ENCODE measurements around the gene CIAPIN1.

Gene CIAPIN1

DNA sequence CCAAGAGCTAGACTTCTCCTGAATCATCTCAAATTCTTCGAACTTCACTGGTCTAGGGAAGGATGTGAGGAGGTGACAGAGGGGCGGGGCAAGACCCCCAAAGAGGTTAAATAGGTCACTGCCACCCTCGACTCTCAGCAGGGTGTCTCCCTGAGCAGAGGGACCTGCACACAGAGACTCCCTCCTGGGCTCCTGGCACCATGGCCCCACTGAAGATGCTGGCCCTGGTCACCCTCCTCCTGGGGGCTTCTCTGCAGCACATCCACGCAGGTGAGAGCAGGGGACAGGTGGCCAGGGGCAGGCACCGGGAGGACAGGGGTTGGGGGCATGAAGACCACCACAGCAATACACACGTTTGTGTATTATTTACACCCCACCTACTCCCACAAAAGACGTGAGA is 33.5 kb downstream of the CIAPIN1 start:
- H3K9me3 ChIP-seq: no peaks in the 10 kb centered on the region
- no peak for DNase-seq
- no peak overlapping the region for H3K27ac ChIP-seq
- intact Hi-C loops (cut with DNase I; ENCODE audit: low total_unique reads): no loop called here
- no peaks in the 10 kb centered on the region for H3K27me3 ChIP-seq
- peaks cover 3 to 30% (median 19%) of the 10 kb centered on the region in 4 donors for H3K4me1 ChIP-seq
- no peaks in the 10 kb centered on the region for H3K36me3 ChIP-seq
- no peak overlapping the region for H3K4me3 ChIP-seq
- TF ChIP-seq, protein P1, sequence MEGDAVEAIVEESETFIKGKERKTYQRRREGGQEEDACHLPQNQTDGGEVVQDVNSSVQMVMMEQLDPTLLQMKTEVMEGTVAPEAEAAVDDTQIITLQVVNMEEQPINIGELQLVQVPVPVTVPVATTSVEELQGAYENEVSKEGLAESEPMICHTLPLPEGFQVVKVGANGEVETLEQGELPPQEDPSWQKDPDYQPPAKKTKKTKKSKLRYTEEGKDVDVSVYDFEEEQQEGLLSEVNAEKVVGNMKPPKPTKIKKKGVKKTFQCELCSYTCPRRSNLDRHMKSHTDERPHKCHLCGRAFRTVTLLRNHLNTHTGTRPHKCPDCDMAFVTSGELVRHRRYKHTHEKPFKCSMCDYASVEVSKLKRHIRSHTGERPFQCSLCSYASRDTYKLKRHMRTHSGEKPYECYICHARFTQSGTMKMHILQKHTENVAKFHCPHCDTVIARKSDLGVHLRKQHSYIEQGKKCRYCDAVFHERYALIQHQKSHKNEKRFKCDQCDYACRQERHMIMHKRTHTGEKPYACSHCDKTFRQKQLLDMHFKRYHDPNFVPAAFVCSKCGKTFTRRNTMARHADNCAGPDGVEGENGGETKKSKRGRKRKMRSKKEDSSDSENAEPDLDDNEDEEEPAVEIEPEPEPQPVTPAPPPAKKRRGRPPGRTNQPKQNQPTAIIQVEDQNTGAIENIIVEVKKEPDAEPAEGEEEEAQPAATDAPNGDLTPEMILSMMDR (IDR thresholded peaks at IDR 0.05): no peak

- Histone ChIP-seq H3K36me3 (no peaks in the 10 kb centered on the region), H3K4me3 (no peak overlapping the region), H3K27me3 (no peaks in the 10 kb centered on the region), H3K9me3 (no peaks in the 10 kb centered on the region), H3K27ac (no peak overlapping the region), H3K4me1 (peaks cover 0 to 26% (median 15%) of the 10 kb centered on the region in 4 donors)
- DNase-seq: no peak
- TF ChIP-seq, protein P1 (IDR thresholded peaks at IDR 0.05): no peak
- intact Hi-C loops (cut with DNase I; ENCODE audit: low total_unique reads): no loop called here
Observed at GRCh38 chr16:57413301-57413730, 33.9 kb downstream of the CIAPIN1 start.

- H3K27me3 ChIP-seq: no peaks in the 10 kb centered on the region
- TF ChIP-seq, protein P1 (IDR thresholded peaks at IDR 0.05): no peak
- no peaks in the 10 kb centered on the region for H3K9me3 ChIP-seq
- H3K4me3 ChIP-seq: no peak overlapping the region
- H3K4me1 ChIP-seq: peaks cover 0 to 21% (median 12%) of the 10 kb centered on the region in 4 donors
- no peak for DNase-seq
- no peaks in the 10 kb centered on the region for H3K36me3 ChIP-seq
- no peak overlapping the region for H3K27ac ChIP-seq
- intact Hi-C loops (cut with DNase I; ENCODE audit: low total_unique reads): no loop called here
Observed at GRCh38 chr16:57412584-57412983, 34.6 kb downstream of the CIAPIN1 start.

DNA sequence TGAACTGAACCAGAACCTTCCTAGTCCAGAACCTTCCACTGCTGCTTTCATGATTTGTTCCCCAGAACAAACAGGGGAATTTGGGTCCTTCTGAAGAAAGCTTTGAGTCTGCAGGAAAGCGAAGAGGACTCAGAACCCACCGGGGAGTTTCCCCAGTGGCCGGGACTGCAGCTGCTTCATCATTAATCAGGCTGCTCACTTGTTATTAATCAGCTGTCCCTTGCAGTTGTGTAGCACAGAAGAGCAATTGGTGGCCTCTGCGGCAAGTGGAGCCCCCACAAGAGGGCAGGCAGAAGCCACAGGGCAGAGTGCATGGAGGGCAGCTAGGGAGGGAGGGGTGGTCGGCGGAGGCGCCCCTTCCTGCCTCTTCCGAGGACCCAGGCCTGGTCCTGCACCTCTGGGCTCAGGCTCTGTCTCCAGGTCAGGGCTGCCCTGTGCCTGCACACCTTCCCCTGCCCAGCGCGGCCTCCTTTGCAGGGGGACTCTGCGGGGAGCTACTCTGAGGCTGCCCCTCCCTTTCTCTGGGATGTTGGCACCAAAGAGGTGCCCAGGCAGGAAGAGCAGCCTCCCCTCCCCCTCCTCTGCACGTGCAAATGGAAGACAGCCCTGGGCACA is 35.7 kb downstream of the CIAPIN1 start:
- no peak for DNase-seq
- no peaks in the 10 kb centered on the region for H3K36me3 ChIP-seq
- H3K9me3 ChIP-seq: no peaks in the 10 kb centered on the region
- no peak overlapping the region for H3K4me3 ChIP-seq
- TF ChIP-seq, protein P1 (IDR thresholded peaks at IDR 0.05): no peak
- H3K4me1 ChIP-seq: peaks cover 0 to 10% (median 3%) of the 10 kb centered on the region in 4 donors
- H3K27me3 ChIP-seq: no peaks in the 10 kb centered on the region
- intact Hi-C loops (cut with DNase I; ENCODE audit: low total_unique reads): no loop called here
- no peak overlapping the region for H3K27ac ChIP-seq

GRCh38 chr16:57409870-57410587 is 37.2 kb downstream of the CIAPIN1 start:
- DNase-seq: peak in 1 of 2 donors; percentile 61
- Histone ChIP-seq H3K27me3 (no peaks in the 10 kb centered on the region), H3K4me3 (no peak overlapping the region), H3K4me1 (peaks cover 0 to 13% (median 4%) of the 10 kb centered on the region in 4 donors), H3K36me3 (no peaks in the 10 kb centered on the region), H3K9me3 (no peaks in the 10 kb centered on the region), H3K27ac (no peak overlapping the region)
- TF ChIP-seq, protein P1 (IDR thresholded peaks at IDR 0.05): no peak
- intact Hi-C loops (cut with DNase I; ENCODE audit: low total_unique reads): no loop called here
